ENCODE measurements around the gene LRMDA. TPM values are rescaled to one million over a fixed set of nuclear protein-coding genes. Genes with fewer than 3 reads are reported as not detected.

LRMDA gene
- polyA plus RNA-seq, 3 donors = 39.8 to 59.6 (median 56.4) TPM

GRCh38 chr10:76291885-76292284, 860.5 kb downstream of the LRMDA start:
- Histone ChIP-seq H3K27ac (ENCODE audit: low read depth in 1 of 2, low read length in 2 of 2) (no peak overlapping the region), H4K20me1 (ENCODE audit: insufficient read depth, low read length) (no peaks in the 10 kb centered on the region), H3K79me2 (ENCODE audit: insufficient read depth, low read length) (no peaks in the 10 kb centered on the region), H3K9me3 (replicated peaks in 1 of 2; ENCODE audit: control insufficient read depth in 1 of 2, insufficient read depth in 1 of 2, low read length in 2 of 2) (no peaks in the 10 kb centered on the region), H2AFZ (ENCODE audit: insufficient read depth, low read depth, low read length, poor library complexity, severe bottlenecking) (no peak overlapping the region), H3K4me2 (replicated peaks; ENCODE audit: extremely low read depth, low read length, poor library complexity, severe bottlenecking) (no peak overlapping the region), H3K36me3 (replicated peaks in 1 of 2; ENCODE audit: control insufficient read depth in 1 of 2, insufficient read depth in 2 of 2, low read length in 2 of 2) (no peaks in the 10 kb centered on the region), H3K9ac (ENCODE audit: insufficient read depth, low read length, poor library complexity, severe bottlenecking) (no peak overlapping the region), H3K27me3 (ENCODE audit: control insufficient read depth in 2 of 2, insufficient read depth in 2 of 2, low read length in 2 of 2) (no peaks in the 10 kb centered on the region), H3K4me3 (replicated peaks in 1 of 3; ENCODE audit: low read depth in 2 of 3, low read length in 3 of 3) (no peak overlapping the region), H3K4me1 (ENCODE audit: control insufficient read depth in 1 of 2, insufficient read depth in 2 of 2, low read length in 2 of 2) (no peaks in the 10 kb centered on the region)
- no peak for DNase-seq
- Mint-ChIP-seq H3K27ac (peak overlapping the region in 1 of 7 donors; percentile 31), H3K36me3 (no peaks in the 10 kb centered on the region), H3K27me3 (ENCODE audit: low read depth in 3 of 3) (no peaks in the 10 kb centered on the region), H3K9me3 (no peaks in the 10 kb centered on the region), H3K4me1 (peaks cover 3% of the 10 kb centered on the region), H3K4me3 (no peak overlapping the region)
- WGBS (ENCODE audit: insufficient coverage) = 100% methylated on average over 1 of the region's 4 CpGs
- intact Hi-C loops (cut with micrococcal nuclease) = no loop called here
- no peak for TF ChIP-seq CTCF (IDR thresholded peaks at IDR 0.05)

GRCh38 chr10:76296957-76297356, 865.5 kb downstream of the LRMDA start:
- H3K4me3 Mint-ChIP-seq = no peak overlapping the region
- no peaks in the 10 kb centered on the region for H3K4me1 ChIP-seq (ENCODE audit: control insufficient read depth in 1 of 2, insufficient read depth in 2 of 2, low read length in 2 of 2)
- 100% methylated on average over 1 of the region's 3 CpGs for WGBS (ENCODE audit: insufficient coverage)

More at GRCh38 chr10:76296957-76297356, 865.5 kb downstream of the LRMDA start:
- H3K27ac ChIP-seq (ENCODE audit: low read depth in 1 of 2, low read length in 2 of 2) = no peak overlapping the region
- H3K4me3 ChIP-seq (replicated peaks in 1 of 3; ENCODE audit: low read depth in 2 of 3, low read length in 3 of 3) = no peak overlapping the region
- Mint-ChIP-seq H3K27me3 (ENCODE audit: low read depth in 3 of 3) (no peaks in the 10 kb centered on the region), H3K36me3 (no peaks in the 10 kb centered on the region), H3K9me3 (no peaks in the 10 kb centered on the region), H3K4me1 (peaks cover 3% of the 10 kb centered on the region), H3K27ac (no peak overlapping the region)
- no peaks in the 10 kb centered on the region for H3K79me2 ChIP-seq (ENCODE audit: insufficient read depth, low read length)
- H3K9ac ChIP-seq (ENCODE audit: insufficient read depth, low read length, poor library complexity, severe bottlenecking) = no peak overlapping the region
- no peaks in the 10 kb centered on the region for H3K36me3 ChIP-seq (replicated peaks in 1 of 2; ENCODE audit: control insufficient read depth in 1 of 2, insufficient read depth in 2 of 2, low read length in 2 of 2)
- DNase-seq = no peak
- no peak overlapping the region for H3K4me2 ChIP-seq (replicated peaks; ENCODE audit: extremely low read depth, low read length, poor library complexity, severe bottlenecking)
- H4K20me1 ChIP-seq (ENCODE audit: insufficient read depth, low read length) = no peaks in the 10 kb centered on the region
- H3K9me3 ChIP-seq (replicated peaks in 1 of 2; ENCODE audit: control insufficient read depth in 1 of 2, insufficient read depth in 1 of 2, low read length in 2 of 2) = no peaks in the 10 kb centered on the region
- H3K27me3 ChIP-seq (ENCODE audit: control insufficient read depth in 2 of 2, insufficient read depth in 2 of 2, low read length in 2 of 2) = no peaks in the 10 kb centered on the region
- intact Hi-C loops (cut with micrococcal nuclease) = no loop called here
- TF ChIP-seq CTCF (IDR thresholded peaks at IDR 0.05) = no peak
- no peak overlapping the region for H2AFZ ChIP-seq (ENCODE audit: insufficient read depth, low read depth, low read length, poor library complexity, severe bottlenecking)

Measured in CD14-positive monocyte (primary cell).